IPS-20b (cell line): ENCODE data around the gene ZNF92.
"Not testable (repeated sequence)": the region's sequence is repeated elsewhere in the genome, so short reads cannot be mapped to it uniquely, and the experiment has no call there.

Source experiments
- H3K27ac ChIP-seq: one replicate; pipeline ENCODE4 v1.5.1; 2013; ENCODE audit warnings: low read length
- H3K27me3 ChIP-seq: 2 replicates; pipeline ENCODE4 v1.6.1; 2013; ENCODE audit warnings: mild to moderate bottlenecking, low read length, inconsistent platforms; ENCODE audit not compliant: insufficient read depth
- H3K36me3 ChIP-seq: 2 replicates; pipeline ENCODE4 v1.6.1; 2013; ENCODE audit warnings: low read depth, mild to moderate bottlenecking, inconsistent platforms, low read length, moderate library complexity; ENCODE audit not compliant: insufficient read depth
- H3K4me1 ChIP-seq: 2 replicates; pipeline ENCODE4 v1.6.1; 2013; ENCODE audit warnings: mild to moderate bottlenecking, control low read depth, inconsistent platforms, low read length, moderate library complexity; ENCODE audit not compliant: insufficient read depth
- H3K4me3 ChIP-seq: 2 replicates; pipeline ENCODE4 v1.5.1; 2013; ENCODE audit warnings: mild to moderate bottlenecking, low read length, inconsistent platforms
- H3K9ac ChIP-seq: 2 replicates; pipeline ENCODE4 v1.6.1; 2013; ENCODE audit warnings: low read depth, mild to moderate bottlenecking, inconsistent platforms, low read length, moderate library complexity
- H3K9me3 ChIP-seq: 2 replicates; pipeline ENCODE4 v1.6.1; 2013; ENCODE audit warnings: mild to moderate bottlenecking, low read depth, low read length, inconsistent platforms; ENCODE audit not compliant: insufficient read depth

Gene ZNF92

DNA sequence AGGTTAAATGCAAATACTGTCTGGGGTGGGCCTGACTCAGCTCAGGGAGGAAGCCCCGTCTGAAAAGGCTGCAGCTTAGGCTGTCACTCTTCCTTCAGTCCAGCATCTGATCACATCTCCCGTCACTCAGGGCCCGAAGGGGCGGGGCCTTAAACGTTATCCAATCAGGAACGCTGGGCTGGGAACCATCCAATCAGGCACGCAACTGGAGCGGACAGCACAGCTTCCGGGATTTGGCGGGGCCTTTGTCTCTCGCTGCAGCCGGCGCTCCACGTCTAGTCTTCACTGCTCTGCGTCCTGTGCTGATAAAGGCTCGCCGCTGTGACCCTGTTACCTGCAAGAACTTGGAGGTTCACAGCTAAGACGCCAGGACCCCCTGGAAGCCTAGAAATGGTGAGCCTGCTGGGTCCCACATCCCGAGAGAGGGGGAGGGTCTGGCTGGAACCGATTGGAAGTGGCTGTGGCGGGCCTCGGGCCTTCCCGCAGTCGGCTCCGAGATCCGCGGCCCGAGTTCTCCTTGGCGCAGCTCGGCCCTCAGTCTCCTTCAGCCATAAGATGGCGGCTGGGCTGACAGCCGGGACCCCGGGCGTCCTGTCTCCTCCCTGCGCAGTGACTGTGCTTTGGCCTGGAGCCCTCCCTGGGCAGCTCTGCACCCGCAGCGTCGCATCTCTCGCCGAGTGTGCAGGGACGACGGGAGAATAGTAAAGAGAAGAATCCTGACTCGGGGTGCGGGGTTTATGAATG, at the start of gene ZNF92:
Gene ZNF92, plus strand, starts transcription at position 248 of the 744 bp plus-strand sequence. Its CDS starts 143 bp downstream, at position 391.
- H3K27me3 ChIP-seq, result no peaks in the 10 kb centered on the region
- H3K27ac ChIP-seq, result peak within 1 kb of the TSS; percentile 7
- peaks cover 7% of the 10 kb centered on the region; the same call in 1 of the 2 replicates for H3K4me1 ChIP-seq
- H3K36me3 ChIP-seq, result peaks cover 19% of the 10 kb centered on the region; the same call in 1 of the 2 replicates
- no peaks in the 10 kb centered on the region for H3K9me3 ChIP-seq
- peak within 1 kb of the TSS; percentile 95 for H3K9ac ChIP-seq
- peak within 1 kb of the TSS; percentile 85 for H3K4me3 ChIP-seq

DNA sequence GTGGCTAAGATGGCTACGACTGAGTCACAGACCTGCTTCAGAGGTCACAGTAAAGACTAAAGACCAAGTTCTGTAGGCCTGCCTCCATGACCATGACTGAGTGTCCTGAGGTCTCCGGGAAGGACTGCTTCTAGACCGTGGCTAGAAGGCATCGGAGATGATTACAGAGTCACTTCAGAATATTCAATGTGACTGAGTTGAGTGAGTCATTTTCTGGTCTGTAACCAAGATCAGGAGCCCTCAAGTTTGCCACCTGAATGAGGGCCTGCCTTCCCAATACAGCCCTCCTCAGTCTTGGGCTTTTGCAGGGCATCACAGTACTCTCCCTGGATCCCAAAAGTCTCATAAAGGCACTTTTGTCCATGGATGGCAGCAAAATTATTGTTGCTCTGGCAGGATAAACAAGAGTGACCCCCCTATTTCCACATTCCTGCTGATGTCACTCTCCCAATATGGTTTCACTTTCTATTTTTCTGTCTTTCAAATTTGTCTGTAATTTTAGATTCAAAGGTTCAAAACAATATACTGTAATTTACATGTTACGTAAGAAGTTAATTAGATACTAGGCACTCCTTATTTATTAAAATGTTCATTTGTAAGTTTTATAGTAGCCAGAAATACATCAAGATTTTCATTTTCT, 47.7 kb upstream of the ZNF92 start:
- Histone ChIP-seq H3K4me3 (no peak overlapping the region), H3K27me3 (no peaks in the 10 kb centered on the region), H3K4me1 (no peaks in the 10 kb centered on the region), H3K27ac (no peak overlapping the region), H3K9me3 (no peaks in the 10 kb centered on the region), H3K9ac (no peak overlapping the region), H3K36me3 (no peaks in the 10 kb centered on the region)

DNA sequence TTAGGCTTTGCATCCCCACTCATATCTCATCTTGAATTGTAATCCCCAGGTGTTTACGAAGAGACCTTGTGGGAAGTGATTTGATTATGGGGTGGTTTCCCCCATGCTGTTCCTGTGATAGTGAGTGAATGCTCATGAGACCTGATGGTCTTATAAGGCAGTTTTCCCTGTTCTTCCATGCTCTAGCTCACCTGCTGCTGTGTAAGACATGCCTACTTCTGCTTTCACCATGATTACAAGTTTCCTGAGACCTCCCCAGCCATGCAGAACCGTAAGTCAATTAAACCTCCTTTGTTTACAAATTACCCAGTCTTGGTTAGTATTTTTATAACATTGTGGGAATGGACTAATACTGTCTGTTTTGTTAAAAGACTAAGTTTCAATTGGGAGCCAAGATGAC, 35.3 kb upstream of the ZNF92 start:
- H3K27me3 ChIP-seq, result no peaks in the 10 kb centered on the region
- H3K4me1 ChIP-seq, result no peaks in the 10 kb centered on the region
- H3K27ac ChIP-seq, result no peak overlapping the region
- H3K4me3 ChIP-seq, result no peak overlapping the region
- no peak overlapping the region for H3K9ac ChIP-seq
- no peaks in the 10 kb centered on the region for H3K9me3 ChIP-seq
- H3K36me3 ChIP-seq, result no peaks in the 10 kb centered on the region

DNA sequence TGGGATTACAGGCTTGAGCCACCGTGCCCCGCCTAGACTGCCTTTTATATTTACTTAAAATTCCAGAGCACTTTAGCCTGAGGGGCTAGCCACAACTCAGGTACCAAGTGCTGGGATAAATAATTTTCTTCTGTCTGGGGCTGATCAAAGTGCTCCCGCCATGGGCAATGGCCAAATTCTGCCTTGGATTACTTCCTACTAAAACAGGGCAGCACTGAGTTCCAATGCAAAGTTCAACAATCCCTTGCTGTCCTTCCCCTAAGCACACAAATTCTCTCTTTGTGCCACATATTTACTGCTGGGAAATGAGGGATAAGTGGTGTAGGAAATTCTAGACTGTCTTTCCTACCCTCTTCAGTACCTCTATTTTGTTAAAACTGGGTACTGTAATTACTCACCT, 34.4 kb upstream of the ZNF92 start:
- Histone ChIP-seq H3K9me3 (no peaks in the 10 kb centered on the region), H3K4me1 (no peaks in the 10 kb centered on the region), H3K27ac (no peak overlapping the region), H3K36me3 (no peaks in the 10 kb centered on the region), H3K4me3 (no peak overlapping the region), H3K27me3 (no peaks in the 10 kb centered on the region), H3K9ac (no peak overlapping the region)

DNA sequence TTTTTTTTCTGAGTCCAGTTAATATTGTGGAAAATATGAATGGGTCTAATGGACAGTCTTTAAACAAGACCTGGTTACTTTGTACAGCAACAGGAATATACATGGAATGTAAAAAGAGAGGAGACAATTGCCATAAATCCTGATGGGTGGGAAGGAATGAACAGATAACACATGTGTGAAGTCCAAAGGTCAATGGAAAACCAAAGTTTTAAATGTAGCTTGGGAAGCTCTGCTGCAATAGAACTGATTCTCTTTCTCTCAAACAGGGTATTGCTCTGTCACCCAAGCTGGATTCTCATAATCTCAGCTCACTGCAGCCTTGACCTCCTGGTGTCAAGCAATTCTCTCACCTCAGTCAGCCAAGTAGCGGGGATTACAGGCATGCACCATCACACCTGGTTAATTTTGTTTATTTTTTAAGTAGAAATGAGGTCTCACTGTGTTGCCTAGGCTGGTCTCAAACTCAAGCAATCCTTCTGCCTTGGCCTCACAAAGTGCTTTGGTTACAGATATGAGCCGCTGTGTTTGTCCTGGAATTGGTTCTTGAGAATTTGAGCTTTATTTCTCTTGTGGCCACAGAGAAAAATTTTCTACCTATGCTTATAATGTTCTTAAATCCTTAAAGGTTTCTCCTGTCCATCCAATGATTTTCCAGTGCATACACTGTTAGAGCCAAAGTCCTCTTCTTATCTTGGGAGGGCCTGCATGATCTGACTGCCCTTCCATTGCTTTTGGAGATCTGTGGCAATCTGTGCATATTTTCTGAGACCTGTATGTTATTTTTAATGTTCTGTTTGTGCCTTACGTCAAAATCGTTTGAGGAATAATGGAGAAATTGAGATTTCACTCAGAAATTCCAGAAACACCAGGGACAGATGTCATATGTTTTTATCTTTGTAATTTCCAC, 30.7 kb upstream of the ZNF92 start:
- H3K9ac ChIP-seq, result no peak overlapping the region
- no peak overlapping the region for H3K27ac ChIP-seq
- no peaks in the 10 kb centered on the region for H3K9me3 ChIP-seq
- H3K27me3 ChIP-seq, result no peaks in the 10 kb centered on the region
- no peaks in the 10 kb centered on the region for H3K36me3 ChIP-seq
- no peak overlapping the region for H3K4me3 ChIP-seq
- no peaks in the 10 kb centered on the region for H3K4me1 ChIP-seq

DNA sequence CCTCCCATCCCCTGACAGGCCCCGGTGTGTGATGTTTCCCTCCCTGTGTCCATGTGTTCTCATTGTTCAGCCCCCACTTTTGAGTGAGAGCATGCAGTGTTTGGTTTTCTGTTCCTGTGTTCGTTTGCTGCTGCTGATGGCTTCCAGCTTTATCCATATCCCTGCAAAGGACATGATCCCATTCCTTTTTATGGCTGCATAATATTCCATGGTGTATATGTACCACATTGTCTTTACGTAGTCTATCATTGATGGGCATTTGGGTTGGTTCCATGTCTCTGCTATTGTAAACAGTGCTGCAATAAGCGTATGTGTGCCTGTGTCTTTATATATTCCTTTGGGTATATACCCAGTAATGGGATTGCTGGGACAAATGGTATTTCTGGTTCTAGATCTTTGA, 29.1 kb upstream of the ZNF92 start:
- not testable (repeated sequence) for H3K27ac ChIP-seq, H3K9ac ChIP-seq, H3K4me3 ChIP-seq, H3K9me3 ChIP-seq, H3K4me1 ChIP-seq, H3K27me3 ChIP-seq, H3K36me3 ChIP-seq

DNA sequence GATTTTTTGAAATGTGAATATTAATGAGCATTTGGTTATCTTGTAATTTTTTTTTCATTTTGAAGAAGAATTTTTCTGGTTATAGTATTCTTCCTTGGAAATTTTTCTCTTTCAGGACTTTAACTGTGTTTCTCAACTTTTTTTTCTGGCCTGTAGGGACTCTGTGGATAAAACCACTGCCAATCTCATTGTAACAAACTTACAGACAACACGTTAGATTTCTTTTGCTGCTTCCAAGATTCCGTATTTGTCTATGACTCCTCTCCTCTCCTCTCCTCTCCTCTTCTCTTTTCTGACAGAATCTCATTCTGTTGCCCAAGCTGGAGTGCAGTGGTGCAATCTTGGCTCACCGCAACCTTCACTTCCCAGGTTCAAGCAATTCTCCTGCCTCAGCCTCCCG, 19.4 kb upstream of the ZNF92 start:
- no peaks in the 10 kb centered on the region for H3K9me3 ChIP-seq
- H3K27me3 ChIP-seq, result no peaks in the 10 kb centered on the region
- no peaks in the 10 kb centered on the region for H3K4me1 ChIP-seq
- H3K4me3 ChIP-seq, result no peak overlapping the region
- no peak overlapping the region for H3K9ac ChIP-seq
- H3K36me3 ChIP-seq, result no peaks in the 10 kb centered on the region
- no peak overlapping the region for H3K27ac ChIP-seq

DNA sequence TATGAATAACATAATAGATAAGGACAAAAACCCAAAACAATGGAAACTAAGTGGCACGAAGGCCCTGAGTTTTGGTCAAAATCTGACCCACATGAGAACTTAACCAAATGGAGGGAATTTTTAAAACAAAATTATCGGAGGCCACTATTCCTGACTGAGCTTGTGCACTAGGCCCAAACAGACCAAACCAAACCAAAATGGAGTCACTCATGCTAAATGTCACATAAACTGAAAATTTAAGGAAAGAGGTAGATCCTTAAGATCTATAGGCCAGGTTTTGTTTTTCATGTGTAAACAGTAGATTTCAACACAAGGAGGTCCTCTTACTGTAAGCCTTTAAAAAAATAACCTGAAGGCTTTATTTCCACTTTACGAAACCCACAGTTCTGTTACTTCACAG, 3.8 kb upstream of the ZNF92 start:
- Histone ChIP-seq H3K36me3 (no peaks in the 10 kb centered on the region), H3K4me1 (peaks cover 2% of the 10 kb centered on the region; the same call in 1 of the 2 replicates), H3K4me3 (no peak overlapping the region), H3K27ac (no peak overlapping the region), H3K9ac (no peak overlapping the region), H3K9me3 (no peaks in the 10 kb centered on the region), H3K27me3 (no peaks in the 10 kb centered on the region)

DNA sequence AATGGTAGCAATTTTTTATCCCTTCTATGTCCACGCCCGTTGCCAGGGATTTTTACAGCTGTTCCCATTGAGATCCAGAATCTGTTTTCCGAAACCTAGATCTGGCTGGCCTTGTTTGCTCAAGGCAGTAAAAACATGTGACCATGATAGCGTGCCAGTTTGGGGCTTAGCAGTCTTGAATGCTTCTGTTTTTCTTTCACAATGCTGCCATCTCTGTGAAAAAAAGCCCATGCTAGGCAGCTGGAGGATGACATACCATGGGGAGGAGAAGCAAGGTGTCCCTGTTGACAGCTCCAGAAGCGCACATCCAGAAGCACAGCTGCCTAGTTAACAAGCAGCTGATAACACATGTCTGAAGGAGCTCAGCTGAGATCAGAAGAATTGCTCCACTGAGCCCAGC, 2.2 kb upstream of the ZNF92 start:
- Histone ChIP-seq H3K27me3 (no peaks in the 10 kb centered on the region), H3K9ac (no peak overlapping the region), H3K4me3 (no peak overlapping the region), H3K27ac (no peak overlapping the region), H3K36me3 (peaks cover 9% of the 10 kb centered on the region; the same call in 1 of the 2 replicates), H3K9me3 (no peaks in the 10 kb centered on the region), H3K4me1 (peaks cover 7% of the 10 kb centered on the region; the same call in 1 of the 2 replicates)

DNA sequence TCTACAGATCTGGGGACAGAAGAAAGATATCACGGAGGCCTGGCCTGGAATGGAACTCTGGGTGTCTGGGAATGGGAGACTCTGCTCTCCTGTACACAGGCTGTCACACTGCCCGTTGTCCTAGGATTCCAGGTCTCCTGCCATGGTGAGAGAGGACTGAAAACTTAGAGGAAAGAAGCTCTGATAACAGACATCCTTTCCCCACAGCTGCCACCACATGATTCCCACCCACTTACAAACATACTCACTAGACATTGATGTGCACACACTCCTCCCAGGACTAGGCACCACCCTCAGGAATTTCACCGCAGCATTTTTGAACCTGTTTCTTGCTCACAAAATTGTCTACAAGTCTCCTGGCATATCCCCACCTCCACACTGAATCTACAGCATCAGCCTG, 5.7 kb downstream of the ZNF92 start:
- H3K27ac ChIP-seq, result no peak overlapping the region
- no peak overlapping the region for H3K4me3 ChIP-seq
- H3K27me3 ChIP-seq, result no peaks in the 10 kb centered on the region
- H3K9me3 ChIP-seq, result no peaks in the 10 kb centered on the region
- H3K9ac ChIP-seq, result no peak overlapping the region
- H3K4me1 ChIP-seq, result peaks cover 19% of the 10 kb centered on the region; the same call in 1 of the 2 replicates
- peaks cover 35% of the 10 kb centered on the region; the same call in 1 of the 2 replicates for H3K36me3 ChIP-seq

DNA sequence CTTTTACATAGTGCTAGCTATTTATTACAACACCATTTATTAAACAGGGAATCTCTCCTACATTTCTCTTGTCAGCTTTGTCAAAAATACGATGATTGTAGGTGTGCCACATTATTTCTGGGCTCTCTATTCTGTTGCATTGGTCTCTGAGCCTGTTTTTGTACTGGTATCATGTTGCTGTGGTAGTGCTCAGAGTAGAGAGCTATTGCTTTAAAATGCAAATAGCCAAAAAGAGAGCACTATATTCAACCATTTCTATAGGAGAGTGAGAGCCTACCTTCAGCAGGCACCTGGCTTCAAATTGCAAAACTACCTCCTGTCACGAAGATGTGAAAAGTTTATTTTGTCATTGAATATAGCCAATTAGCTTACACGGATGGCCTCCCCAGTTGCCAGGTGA, 8.1 kb downstream of the ZNF92 start:
- H3K36me3 ChIP-seq, result peaks cover 26% of the 10 kb centered on the region; the same call in 1 of the 2 replicates
- no peak overlapping the region for H3K27ac ChIP-seq
- no peaks in the 10 kb centered on the region for H3K9me3 ChIP-seq
- no peak overlapping the region for H3K9ac ChIP-seq
- H3K27me3 ChIP-seq, result no peaks in the 10 kb centered on the region
- peaks cover 12% of the 10 kb centered on the region; the same call in 1 of the 2 replicates for H3K4me1 ChIP-seq
- peak overlapping the region; percentile 11 for H3K4me3 ChIP-seq
